ENCODE results near the gene MAST3.

MAST3 gene

GRCh38 chr19:18091217-18091608 is 6.4 kb upstream of the MAST3 start:
- TF ChIP-seq MAX (IDR thresholded peaks at IDR 0.05) (no peak), EP300 (IDR thresholded peaks at IDR 0.05; ENCODE audit: borderline replicate concordance) (no peak), ZBTB7A (IDR thresholded peaks at IDR 0.05; ENCODE audit: low read depth) (no peak), USF1 (IDR thresholded peaks at IDR 0.05) (no peak), TAF1 (IDR thresholded peaks at IDR 0.05; ENCODE audit: low read depth) (no peak), TCF12 (IDR thresholded peaks at IDR 0.05; ENCODE audit: low read depth) (no peak), CEBPB (IDR thresholded peaks at IDR 0.05) (no peak), REST (IDR thresholded peaks at IDR 0.05; ENCODE audit: low read depth) (no peak), NFIC (IDR thresholded peaks at IDR 0.05) (no peak), FOXM1 (IDR thresholded peaks at IDR 0.05; ENCODE audit: borderline replicate concordance, low read depth) (no peak), RAD21 (IDR thresholded peaks at IDR 0.05; ENCODE audit: low read depth) (no peak), EGR1 (IDR thresholded peaks at IDR 0.05) (no peak), TEAD4 (IDR thresholded peaks at IDR 0.05) (no peak), YY1 (IDR thresholded peaks at IDR 0.05; ENCODE audit: low read depth) (no peak), CREB1 (IDR thresholded peaks at IDR 0.05; ENCODE audit: low read depth) (no peak)

GRCh38 chr19:18093439-18094161 is 4.0 kb upstream of the MAST3 start:
- TF ChIP-seq EP300 (IDR thresholded peaks at IDR 0.05; ENCODE audit: borderline replicate concordance) = no peak
- TF ChIP-seq USF1 (IDR thresholded peaks at IDR 0.05) = peak; percentile 92
- TF ChIP-seq RAD21 (IDR thresholded peaks at IDR 0.05; ENCODE audit: low read depth) = no peak
- peak; percentile 86 for TF ChIP-seq MAX (IDR thresholded peaks at IDR 0.05)

- TF ChIP-seq CEBPB (IDR thresholded peaks at IDR 0.05) (no peak), USF1 (IDR thresholded peaks at IDR 0.05) (no peak), TAF1 (IDR thresholded peaks at IDR 0.05; ENCODE audit: low read depth) (no peak), EGR1 (IDR thresholded peaks at IDR 0.05) (no peak), NFIC (IDR thresholded peaks at IDR 0.05) (no peak), CREB1 (IDR thresholded peaks at IDR 0.05; ENCODE audit: low read depth) (no peak)
These were observed 1.3 kb upstream of the MAST3 start for GRCh38 chr19:18096258-18096657.

GRCh38 chr19:18097993-18098890 is 664 bp downstream of the MAST3 start:
- TF ChIP-seq TAF1 (IDR thresholded peaks at IDR 0.05; ENCODE audit: low read depth) (no peak), FOXM1 (IDR thresholded peaks at IDR 0.05; ENCODE audit: borderline replicate concordance, low read depth) (no peak), CREB1 (IDR thresholded peaks at IDR 0.05; ENCODE audit: low read depth) (no peak), TCF12 (IDR thresholded peaks at IDR 0.05; ENCODE audit: low read depth) (no peak), ZBTB7A (IDR thresholded peaks at IDR 0.05; ENCODE audit: low read depth) (no peak), YY1 (IDR thresholded peaks at IDR 0.05; ENCODE audit: low read depth) (no peak), MAX (IDR thresholded peaks at IDR 0.05) (no peak), RAD21 (IDR thresholded peaks at IDR 0.05; ENCODE audit: low read depth) (no peak), CEBPB (IDR thresholded peaks at IDR 0.05) (no peak), EGR1 (IDR thresholded peaks at IDR 0.05) (no peak)

- TF ChIP-seq FOXM1 (IDR thresholded peaks at IDR 0.05; ENCODE audit: borderline replicate concordance, low read depth) (no peak), ZBTB7A (IDR thresholded peaks at IDR 0.05; ENCODE audit: low read depth) (0 out of 2 replicates have a peak, but pooled peaks have one; percentile 30), TCF12 (IDR thresholded peaks at IDR 0.05; ENCODE audit: low read depth) (no peak), CREB1 (IDR thresholded peaks at IDR 0.05; ENCODE audit: low read depth) (no peak), CEBPB (IDR thresholded peaks at IDR 0.05) (no peak), TEAD4 (IDR thresholded peaks at IDR 0.05) (peak; percentile 7; the same call in 1 of the 2 replicates), NFIC (IDR thresholded peaks at IDR 0.05) (no peak)
These were observed 1.5 kb downstream of the MAST3 start for GRCh38 chr19:18098891-18099622.

- TF ChIP-seq FOXM1 (IDR thresholded peaks at IDR 0.05; ENCODE audit: borderline replicate concordance, low read depth) (no peak), TCF12 (IDR thresholded peaks at IDR 0.05; ENCODE audit: low read depth) (no peak)
These were observed 2.0 kb downstream of the MAST3 start for GRCh38 chr19:18099623-18099995.
